Mesendoderm (in vitro differentiated cells): ENCODE measurements around the gene MRPS35.

ENCODE experiments used
- DNase-seq: peaks from one replicate; pipeline ENCODE4 v3.0.0; 2013
- H2AK5ac ChIP-seq: 2 replicates; pipeline ENCODE4 v1.6.1; 2013; ENCODE audit warnings: low read length, inconsistent platforms
- H2BK120ac ChIP-seq: 2 replicates; pipeline ENCODE4 v1.6.1; 2013; ENCODE audit warnings: low read depth, mild to moderate bottlenecking, low read length, moderate library complexity, mixed read lengths
- H2BK15ac ChIP-seq: replicated peaks from 2 replicates; pipeline ENCODE4 v1.6.1; 2013; ENCODE audit warnings: low read depth, mild to moderate bottlenecking, moderate library complexity
- H2BK5ac ChIP-seq: 2 replicates; pipeline ENCODE4 v1.6.1; 2013; ENCODE audit warnings: low read length, inconsistent platforms
- H3K18ac ChIP-seq: 2 replicates; pipeline ENCODE4 v1.6.1; 2013; ENCODE audit warnings: mild to moderate bottlenecking, low read length, mixed read lengths
- H3K23ac ChIP-seq: one replicate; pipeline ENCODE4 v1.6.1; 2013; ENCODE audit warnings: low read length
- H3K27ac ChIP-seq: 2 replicates; pipeline ENCODE4 v1.5.1; 2013; ENCODE audit warnings: low read depth, mild to moderate bottlenecking, inconsistent platforms, low read length, moderate library complexity
- H3K27me3 ChIP-seq: 2 replicates; pipeline ENCODE4 v1.6.1; 2013; ENCODE audit warnings: low read length, control low read depth, mild to moderate bottlenecking, inconsistent platforms; ENCODE audit not compliant: insufficient read depth, poor library complexity
- H3K36me3 ChIP-seq: 2 replicates; pipeline ENCODE4 v1.6.1; 2013; ENCODE audit warnings: low read length, inconsistent platforms; ENCODE audit not compliant: control insufficient read depth, insufficient read depth
- H3K4ac ChIP-seq: one replicate; pipeline ENCODE4 v1.6.1; 2013; ENCODE audit warnings: low read depth, mild to moderate bottlenecking, low read length, moderate library complexity
- H3K4me1 ChIP-seq: 2 replicates; pipeline ENCODE4 v1.6.1; 2013; ENCODE audit warnings: low read depth, low read length, inconsistent platforms; ENCODE audit not compliant: control insufficient read depth
- H3K4me2 ChIP-seq: 2 replicates; pipeline ENCODE4 v1.6.1; 2013; ENCODE audit warnings: low read length
- H3K4me3 ChIP-seq: 2 replicates; pipeline ENCODE4 v1.5.1; 2013; ENCODE audit warnings: mild to moderate bottlenecking, low read length
- H3K56ac ChIP-seq: one replicate; pipeline ENCODE4 v1.6.1; 2013; ENCODE audit warnings: low read length
- H3K79me1 ChIP-seq: 2 replicates; pipeline ENCODE4 v1.6.1; 2013; ENCODE audit warnings: low read length, inconsistent platforms
- H3K79me2 ChIP-seq: 2 replicates; pipeline ENCODE4 v1.6.1; 2013; ENCODE audit warnings: mild to moderate bottlenecking, low read length; ENCODE audit not compliant: control insufficient read depth, insufficient read depth
- H3K9ac ChIP-seq: 2 replicates; pipeline ENCODE4 v1.6.1; 2013; ENCODE audit warnings: low read length, inconsistent platforms
- H4K5ac ChIP-seq: one replicate; pipeline ENCODE4 v1.6.1; 2013; ENCODE audit warnings: low read length
- H4K8ac ChIP-seq: one replicate; pipeline ENCODE4 v1.6.1; 2013; ENCODE audit warnings: low read depth, mild to moderate bottlenecking, control low read depth, low read length, moderate library complexity
- WGBS: extraction: QIAGEN DNeasy Blood & Tissue Kit; methylation state at CpG from one replicate; pipeline ENCODE4 v1.1.7; 2013; ENCODE audit warnings: low lambda C conversion rate, missing lambda C conversion rate; ENCODE audit not compliant: insufficient coverage; ENCODE audit errors: extremely low coverage; 5-methylcytosine and 5-hydroxymethylcytosine counted together

MRPS35 gene

DNA sequence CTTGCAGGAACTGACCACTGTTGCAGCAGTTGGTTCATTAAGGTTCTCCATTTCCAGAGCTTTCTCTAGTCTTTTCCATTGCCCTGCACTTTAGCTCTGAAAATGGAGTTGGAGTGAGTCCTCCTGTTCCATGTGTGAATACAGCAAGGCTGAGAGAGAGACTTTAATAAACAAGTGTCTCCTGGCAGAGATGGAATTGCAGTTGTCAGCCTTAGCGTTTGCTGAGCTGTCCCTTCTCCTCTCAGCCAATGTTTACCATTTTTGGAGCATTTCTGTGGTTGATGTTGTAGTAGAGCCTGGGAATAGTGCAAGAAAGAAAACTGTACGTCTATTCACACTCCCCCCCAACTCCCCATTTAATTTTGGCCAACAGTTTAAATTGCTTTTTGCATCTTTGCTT is 76.9 kb downstream of the MRPS35 start:
- H4K5ac ChIP-seq = no peak overlapping the region
- H2BK5ac ChIP-seq = no peak overlapping the region
- no peaks in the 10 kb centered on the region for H3K36me3 ChIP-seq
- H3K4ac ChIP-seq = no peak overlapping the region
- H3K18ac ChIP-seq = no peak overlapping the region
- no CpG with 5 or more reads among the region's 2 CpGs for WGBS
- no peak overlapping the region for H2BK15ac ChIP-seq
- H3K56ac ChIP-seq = no peak overlapping the region
- DNase-seq = no peak
- H2BK120ac ChIP-seq = no peak overlapping the region
- H3K4me2 ChIP-seq = no peak overlapping the region
- H3K23ac ChIP-seq = no peak overlapping the region
- peaks cover 21% of the 10 kb centered on the region for H3K79me1 ChIP-seq
- no peak overlapping the region for H2AK5ac ChIP-seq
- no peaks in the 10 kb centered on the region for H3K27me3 ChIP-seq
- H3K9ac ChIP-seq = no peak overlapping the region
- H3K27ac ChIP-seq = no peak overlapping the region
- H3K79me2 ChIP-seq = peaks cover 32% of the 10 kb centered on the region
- no peak overlapping the region for H3K4me3 ChIP-seq
- no peaks in the 10 kb centered on the region for H3K4me1 ChIP-seq
- H4K8ac ChIP-seq = no peak overlapping the region

DNA sequence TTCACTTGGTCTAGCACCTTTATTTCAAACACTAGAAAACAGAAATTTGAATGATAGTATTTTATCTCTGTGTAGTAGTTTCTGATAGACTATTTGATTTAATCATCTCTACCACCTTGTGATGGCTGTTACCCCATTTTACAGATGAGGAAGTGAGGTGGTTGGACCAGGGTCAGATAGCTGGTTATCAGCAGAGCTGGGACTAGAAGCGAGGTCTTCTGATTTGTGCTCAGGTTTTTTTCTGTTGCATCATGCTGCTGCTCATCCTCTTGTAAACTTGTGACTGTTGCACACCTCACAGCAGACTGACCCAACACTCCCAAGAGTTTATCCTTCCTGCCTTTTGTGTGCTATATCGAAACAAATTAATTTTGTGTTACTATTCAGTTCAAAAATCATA is 79.5 kb downstream of the MRPS35 start:
- Histone ChIP-seq H3K9ac (no peak overlapping the region), H2BK5ac (no peak overlapping the region), H3K23ac (no peak overlapping the region), H3K56ac (no peak overlapping the region), H3K27ac (no peak overlapping the region), H4K8ac (no peak overlapping the region), H2BK15ac (no peak overlapping the region), H2AK5ac (no peak overlapping the region), H3K79me2 (peaks cover 22% of the 10 kb centered on the region), H3K4ac (no peak overlapping the region), H2BK120ac (no peak overlapping the region), H3K4me2 (no peak overlapping the region), H3K18ac (no peak overlapping the region), H3K27me3 (no peaks in the 10 kb centered on the region), H3K4me1 (no peaks in the 10 kb centered on the region), H3K79me1 (peaks cover 18% of the 10 kb centered on the region), H4K5ac (no peak overlapping the region), H3K36me3 (peaks cover 3% of the 10 kb centered on the region), H3K4me3 (no peak overlapping the region)
- no CpG with 5 or more reads among the region's 2 CpGs for WGBS
- DNase-seq = no peak

DNA sequence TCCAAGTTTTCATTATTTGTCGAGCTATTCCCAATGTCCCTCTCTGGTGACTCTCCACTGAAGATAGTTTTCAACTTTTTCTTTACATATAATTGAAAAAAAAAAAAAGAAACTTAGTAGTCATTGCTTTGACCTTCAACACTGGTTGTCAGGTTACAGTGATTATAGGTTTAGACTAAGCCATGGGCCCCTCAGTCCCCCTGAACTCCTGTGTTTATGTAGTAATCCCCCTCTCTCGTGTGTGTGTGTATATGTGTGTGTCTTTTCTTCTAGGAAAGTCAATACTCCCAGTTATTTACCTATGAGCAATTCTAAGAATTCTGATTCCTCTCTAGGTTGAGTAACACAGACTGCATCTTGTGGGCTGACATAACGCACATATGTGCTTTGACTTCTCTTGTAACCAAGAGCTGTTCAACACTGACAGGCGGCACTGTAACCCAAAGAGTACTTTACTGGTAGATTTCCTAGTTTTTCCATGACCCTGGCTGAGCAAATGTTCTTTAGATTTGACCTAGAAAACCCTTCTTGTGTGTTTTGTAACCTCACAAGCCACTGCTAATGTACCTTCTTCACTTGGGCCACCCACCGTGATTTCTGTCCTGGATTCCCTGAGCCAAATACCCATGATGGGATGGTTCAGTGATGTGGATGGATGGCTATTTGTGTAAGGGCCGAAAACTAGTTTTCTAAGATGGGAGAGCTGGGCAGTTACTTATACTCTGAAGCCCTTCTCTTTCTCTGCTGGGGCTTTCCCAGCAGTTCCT is 84.4 kb downstream of the MRPS35 start:
- no peak overlapping the region for H3K56ac ChIP-seq
- WGBS = no CpG with 5 or more reads among the region's 6 CpGs
- no peaks in the 10 kb centered on the region for H3K27me3 ChIP-seq
- H3K4me1 ChIP-seq = no peaks in the 10 kb centered on the region
- no peak overlapping the region for H3K4ac ChIP-seq
- no peak overlapping the region for H2BK120ac ChIP-seq
- no peak overlapping the region for H3K9ac ChIP-seq
- H3K79me1 ChIP-seq = peaks cover 4% of the 10 kb centered on the region
- H3K27ac ChIP-seq = no peak overlapping the region
- H2BK15ac ChIP-seq = no peak overlapping the region
- DNase-seq = no peak
- H2BK5ac ChIP-seq = no peak overlapping the region
- H3K79me2 ChIP-seq = no peaks in the 10 kb centered on the region
- H3K4me2 ChIP-seq = no peak overlapping the region
- no peak overlapping the region for H3K4me3 ChIP-seq
- no peak overlapping the region for H3K18ac ChIP-seq
- no peak overlapping the region for H3K23ac ChIP-seq
- H4K5ac ChIP-seq = no peak overlapping the region
- peaks cover 5% of the 10 kb centered on the region for H3K36me3 ChIP-seq
- H4K8ac ChIP-seq = no peak overlapping the region
- H2AK5ac ChIP-seq = no peak overlapping the region

DNA sequence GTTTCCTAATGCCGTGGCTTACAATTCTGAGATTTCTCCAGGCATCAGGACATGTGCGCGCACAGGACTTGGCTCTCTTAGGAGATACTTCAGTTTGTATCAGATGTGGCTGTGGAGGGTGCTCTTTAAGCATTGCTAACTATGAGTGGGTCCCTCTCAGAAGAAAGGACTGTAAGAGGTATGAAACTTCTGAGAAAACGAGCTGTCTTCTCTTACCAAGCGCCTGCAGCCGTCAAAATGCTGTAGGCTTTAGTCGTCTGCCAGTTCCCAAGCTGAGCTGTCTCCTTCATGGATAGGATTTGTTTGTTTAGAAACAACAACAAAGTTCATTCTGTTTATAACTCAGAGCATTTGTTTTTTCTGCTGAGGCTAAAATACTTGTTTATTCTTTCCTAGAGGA is 85.5 kb downstream of the MRPS35 start:
- H2BK15ac ChIP-seq = no peak overlapping the region
- H3K18ac ChIP-seq = no peak overlapping the region
- no CpG with 5 or more reads among the region's 7 CpGs for WGBS
- peaks cover 2% of the 10 kb centered on the region for H3K79me1 ChIP-seq
- no peak overlapping the region for H3K27ac ChIP-seq
- H2AK5ac ChIP-seq = no peak overlapping the region
- no peak overlapping the region for H2BK120ac ChIP-seq
- H3K4me2 ChIP-seq = no peak overlapping the region
- no peak overlapping the region for H3K23ac ChIP-seq
- H3K4ac ChIP-seq = no peak overlapping the region
- H3K36me3 ChIP-seq = peaks cover 5% of the 10 kb centered on the region
- no peaks in the 10 kb centered on the region for H3K4me1 ChIP-seq
- no peak overlapping the region for H3K4me3 ChIP-seq
- H3K79me2 ChIP-seq = no peaks in the 10 kb centered on the region
- no peaks in the 10 kb centered on the region for H3K27me3 ChIP-seq
- H4K5ac ChIP-seq = no peak overlapping the region
- DNase-seq = no peak
- H2BK5ac ChIP-seq = no peak overlapping the region
- no peak overlapping the region for H4K8ac ChIP-seq
- no peak overlapping the region for H3K56ac ChIP-seq
- no peak overlapping the region for H3K9ac ChIP-seq

DNA sequence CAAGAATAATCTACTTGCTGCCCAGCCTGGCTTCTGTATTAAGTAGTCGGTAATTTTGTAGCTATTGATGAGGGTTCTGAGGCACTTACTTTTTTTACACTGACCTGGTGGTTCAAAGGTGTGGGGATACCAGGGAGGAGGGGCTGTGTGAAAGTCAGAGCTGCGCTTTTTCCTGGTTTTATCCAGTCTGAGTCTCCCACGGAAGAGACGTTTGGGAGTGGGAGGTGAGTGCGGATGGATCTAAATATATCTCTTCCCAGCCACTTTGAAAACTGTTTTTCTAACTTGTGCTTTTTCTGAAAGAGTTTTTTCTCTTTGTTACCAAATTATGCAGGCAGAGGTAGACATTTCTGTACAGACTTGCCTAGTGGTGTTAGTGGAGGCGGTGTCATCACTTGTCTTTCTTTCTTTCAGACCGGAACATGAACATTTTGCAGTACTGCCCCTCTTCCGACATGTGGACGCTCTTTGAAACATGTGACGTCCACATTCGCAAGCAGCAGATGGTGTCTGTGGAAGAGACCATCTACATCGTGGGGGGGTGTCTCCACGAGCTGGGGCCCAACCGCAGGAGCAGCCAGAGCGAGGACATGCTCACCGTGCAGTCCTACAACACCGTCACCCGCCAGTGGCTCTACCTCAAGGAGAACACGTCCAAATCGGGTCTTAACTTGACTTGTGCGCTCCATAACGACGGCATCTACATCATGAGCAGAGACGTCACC is 86.8 kb downstream of the MRPS35 start:
- Histone ChIP-seq H4K5ac (no peak overlapping the region), H3K18ac (no peak overlapping the region), H3K79me1 (no peaks in the 10 kb centered on the region), H3K4ac (no peak overlapping the region), H3K4me1 (no peaks in the 10 kb centered on the region), H3K9ac (no peak overlapping the region), H3K56ac (no peak overlapping the region), H2BK15ac (no peak overlapping the region), H3K23ac (no peak overlapping the region), H3K36me3 (peaks cover 5% of the 10 kb centered on the region), H2BK5ac (no peak overlapping the region), H3K27me3 (no peaks in the 10 kb centered on the region), H3K4me3 (no peak overlapping the region), H4K8ac (no peak overlapping the region), H3K4me2 (no peak overlapping the region), H2AK5ac (no peak overlapping the region), H2BK120ac (no peak overlapping the region), H3K27ac (no peak overlapping the region), H3K79me2 (no peaks in the 10 kb centered on the region)
- no CpG with 5 or more reads among the region's 24 CpGs for WGBS
- no peak for DNase-seq
